Pancreas (tissue), 10 donors: ENCODE results near the gene FOXC1. TPM values are rescaled to one million over a fixed set of nuclear protein-coding genes. Genes with fewer than 3 reads are reported as not detected.

Experiments
- ATAC-seq, 4 donors: fragments of 200-7000 bp; cut with Tn5 transposase; one replicate each; pipeline versions ENCODE4 v1.8.0 to v1.9.1; 2020; ENCODE audit warnings: mild to moderate bottlenecking in 4 of 4, moderate library complexity in 4 of 4
- DNase-seq, 6 donors: peaks; one replicate each; pipeline ENCODE4 v3.0.0-alpha.2; 2020
- FAIRE-seq: peaks from 2 replicates; lab custom pipeline; 2012; peaks lifted over from hg19 to GRCh38; lab: Jason Lieb, UNC
- H3K27ac ChIP-seq, 4 donors: fragments of 200-600 bp; sonication (generic); 1 replicate in 3 of 4; 2 replicates in 1 of 4; pipeline versions ENCODE4 v1.5.0 to v1.8.0; 2020
- H3K27me3 ChIP-seq, 4 donors: fragments of 200-600 bp; one replicate each; pipeline ENCODE4 v1.8.0; 2021
- H3K36me3 ChIP-seq, 3 donors: fragments of 200-600 bp; sonication (generic) in 1 of 3; one replicate each; pipeline versions ENCODE4 v1.5.0 to v1.8.0; 2020 to 2021
- H3K4me1 ChIP-seq, 3 donors: fragments of 200-600 bp; one replicate each; pipeline ENCODE4 v1.8.0; 2021
- H3K4me3 ChIP-seq, 4 donors: fragments of 200-600 bp; sonication (generic) in 2 of 4; one replicate each; pipeline versions ENCODE4 v1.5.0 to v1.8.0; 2020 to 2021
- H3K9me3 ChIP-seq, 4 donors: fragments of 200-600 bp; one replicate each; pipeline ENCODE4 v1.8.0; 2021
- CTCF ChIP-seq, 4 donors: fragments of 200-600 bp; sonication (generic) in 3 of 4; IDR thresholded peaks; one replicate each; pipeline versions ENCODE4 v1.5.0 to v1.8.0; 2021; ENCODE audit warnings: antibody characterized with exemption in 4 of 4
- WGBS, 2 donors: extraction: QIAGEN DNeasy Blood & Tissue Kit; methylation state at CpG; one replicate each; pipeline ENCODE4 v1.1.7; 2013; 5-methylcytosine and 5-hydroxymethylcytosine counted together
- intact Hi-C, 3 donors: fragments of 100-400 bp; cut with DNase I; formaldehyde crosslinking; loops; one replicate each; pipeline versions ENCODE4 v1.11.1 to v1.14.2; 2022
- polyA plus RNA-seq, 2 donors: library from polyadenylated mRNA; stranded (reverse); fragments of 200-250 nt; gene quantifications; one replicate each; pipeline ENCODE4 v1.2.3, GENCODE V29; 2013
- total RNA-seq, 6 donors: library from RNA; stranded (reverse); fragmentation: NEBNext Ultra II Directional in 4 of 6; extraction: Animal tissue kit (Norgen Biotek cat#: 25700) in 4 of 6; gene quantifications; one replicate each; pipeline versions ENCODE4 v1.2.1 to v1.2.4, GENCODE V29; 2021 to 2023
- donor health status: healthy with polysubstance abuse.
- donor health status: DM: no; HTN: no; CAD: no; lungs with moderate emphysema.
- donor health status: DM: no; HTN: no; CAD: no.
- donor health status: control.
- donor health status: control.
- donor health status: Bipolar disorder and iron deficiency.
- donor health status: DM: yes; HTN: yes; CAD: no.
- donor health status: DM: no; HTN: no; CAD: no.
- donor health status: DM: no; HTN: no; CAD: no.
- donor health status: DM: yes; HTN: yes; CAD: no.

Gene FOXC1
- total and polyA plus RNA-seq, 8 donors = 0.99 to 4.0 (median 2.5) TPM

GRCh38 chr6:1617466-1618310 lies 8.0 kb downstream of the FOXC1 start:
- H3K4me1 ChIP-seq = peaks cover 0 to 2% (median 1%) of the 10 kb centered on the region in 3 donors
- WGBS, 2 donors = 92 to 94% methylated on average over 21 of the region's 21 CpGs
- peaks cover 0 to 6% (median 2%) of the 10 kb centered on the region in 4 donors for H3K27me3 ChIP-seq
- no peak for DNase-seq
- H3K9me3 ChIP-seq = no peaks in the 10 kb centered on the region
- no peak for ATAC-seq
- no peak overlapping the region for H3K27ac ChIP-seq
- no peak for FAIRE-seq
- no peak for TF ChIP-seq CTCF (IDR thresholded peaks at IDR 0.05)
- no peak overlapping the region for H3K4me3 ChIP-seq
- intact Hi-C loops = no loop called here
- H3K36me3 ChIP-seq = no peaks in the 10 kb centered on the region

- no peaks in the 10 kb centered on the region for H3K4me1 ChIP-seq
- WGBS, 2 donors = 88 to 92% methylated on average over 30 to 31 of the region's 31 CpGs
- intact Hi-C loops = no loop called here
- no peaks in the 10 kb centered on the region for H3K36me3 ChIP-seq
- H3K27ac ChIP-seq = no peak overlapping the region
- no peak for TF ChIP-seq CTCF (IDR thresholded peaks at IDR 0.05)
- H3K27me3 ChIP-seq = no peaks in the 10 kb centered on the region
- DNase-seq (no peak), FAIRE-seq (no peak), ATAC-seq (no peak)
- H3K9me3 ChIP-seq = no peaks in the 10 kb centered on the region
- no peak overlapping the region for H3K4me3 ChIP-seq
Observed at GRCh38 chr6:1618311-1619097, 8.8 kb downstream of the FOXC1 start.

GRCh38 chr6:1619098-1619672 lies 9.5 kb downstream of the FOXC1 start:
- H3K4me1 ChIP-seq = no peaks in the 10 kb centered on the region
- FAIRE-seq = no peak
- no peak overlapping the region for H3K27ac ChIP-seq
- peak in 1 of 6 donors; percentile 50 for DNase-seq
- H3K36me3 ChIP-seq = no peaks in the 10 kb centered on the region
- no peak overlapping the region for H3K4me3 ChIP-seq
- intact Hi-C loops = no loop called here
- 66 to 70% methylated on average over 37 to 40 of the region's 40 CpGs for WGBS, 2 donors
- no peaks in the 10 kb centered on the region for H3K27me3 ChIP-seq
- H3K9me3 ChIP-seq = no peaks in the 10 kb centered on the region
- TF ChIP-seq CTCF (IDR thresholded peaks at IDR 0.05) = no peak
- ATAC-seq = no peak

- FAIRE-seq = no peak
- TF ChIP-seq CTCF (IDR thresholded peaks at IDR 0.05) = no peak
- Histone ChIP-seq H3K36me3 (no peaks in the 10 kb centered on the region), H3K4me1 (no peaks in the 10 kb centered on the region), H3K4me3 (peak overlapping the region in 1 of 4 donors; percentile 12), H3K9me3 (no peaks in the 10 kb centered on the region), H3K27me3 (no peaks in the 10 kb centered on the region), H3K27ac (no peak overlapping the region)
- 47 to 54% methylated on average over 73 to 83 of the region's 83 CpGs for whole genome bisulfite sequencing, 2 donors
- peak in 2 of 4 donors; percentile 9 to 45 for ATAC-seq
- intact Hi-C loops = no loop called here
- peak in 1 of 6 donors; percentile 57 for DNase-seq
Observed at GRCh38 chr6:1619673-1620503, 10.2 kb downstream of the FOXC1 start.
